Right ventricle myocardium superior (tissue), 1 donor: ENCODE results near the gene SPART. TPM values are rescaled to one million over a fixed set of nuclear protein-coding genes. Genes with fewer than 3 reads are reported as not detected.

ENCODE experiments used
- ATAC-seq: fragments of 200-7000 bp; cut with Tn5 transposase; one replicate; pipeline ENCODE4 v1.9.1; 2020; ENCODE audit warnings: mild to moderate bottlenecking; ENCODE audit not compliant: poor library complexity
- DNase-seq: peaks from one replicate; pipeline ENCODE4 v3.0.0-alpha.2; 2020
- intact Hi-C: fragments of 100-400 bp; cut with DNase I; formaldehyde crosslinking; loops from one replicate; pipeline ENCODE4 v1.11.2; 2022
- total RNA-seq: library from RNA; stranded (reverse); fragmentation: NEBNext Ultra II Directional; extraction: Animal tissue kit (Norgen Biotek cat#: 25700); gene quantifications from one replicate; pipeline ENCODE4 v1.2.1, GENCODE V29; 2021
- donor health status: DM: no; HTN: yes; CAD: no; lungs with severe emphysema.

The SPART gene
- total RNA-seq, 1 donor from 2014 or later, result 35.2 TPM

GRCh38 chr13:36275190-36276002, 70.8 kb downstream of the SPART start:
- ATAC-seq (peak; percentile 68), DNase-seq (no peak)
- intact Hi-C loops, result loop anchor here (2.0 kb wide), 1 partner anchor 297 kb away; no protein-coding TSS in a partner anchor

- intact Hi-C loops, result no loop called here
- DNase-seq (no peak), ATAC-seq (no peak)
Measured at GRCh38 chr13:36273431-36273830, 72.8 kb downstream of the SPART start.

GRCh38 chr13:36261976-36262375, 84.2 kb downstream of the SPART start:
- ATAC-seq (peak; percentile 57), DNase-seq (no peak)
- intact Hi-C loops, result no loop called here

GRCh38 chr13:36261011-36261410, 85.2 kb downstream of the SPART start:
- ATAC-seq (no peak), DNase-seq (no peak)
- intact Hi-C loops, result no loop called here

- intact Hi-C loops, result no loop called here
- no peak for DNase-seq
Measured at GRCh38 chr13:36259361-36260137, 86.6 kb downstream of the SPART start.

GRCh38 chr13:36258831-36259230, 87.4 kb downstream of the SPART start:
- intact Hi-C loops, result no loop called here

More at GRCh38 chr13:36259361-36260137, 86.6 kb downstream of the SPART start:
- no peak for ATAC-seq

More at GRCh38 chr13:36258831-36259230, 87.4 kb downstream of the SPART start:
- DNase-seq (no peak), ATAC-seq (no peak)

Other genes with a start within 250 kb of the SPART start
- gene DCLK1, start 215.0 kb downstream of the SPART start, total RNA-seq, result 12.7 TPM
- not detected for gene SOHLH2, start 131.8 kb downstream of the SPART start, total RNA-seq
- 0.08 TPM for gene CCDC169, start 48.6 kb downstream of the SPART start, total RNA-seq
- gene CCNA1, start 86.1 kb upstream of the SPART start, total RNA-seq, result not detected